GM23338 (cell line): ENCODE data around the gene HIVEP3.

Source experiments
- EZH2 ChIP-seq: fragments of 200-600 bp; sonication (generic); IDR thresholded peaks from one replicate; pipeline ENCODE4 v1.8.0; 2017; ENCODE audit warnings: antibody characterized with exemption, mild to moderate bottlenecking, low read depth; ENCODE audit not compliant: unreplicated experiment
- TF ChIP-seq, protein P1 (sequence below), 2 experiments: fragments of 200-600 bp in 1 of 2; sonication (generic) in 1 of 2; conservative IDR thresholded peaks; 2 replicates each; pipeline versions ENCODE4 v1.5.1 to v1.6.1; 2016 to 2017; ENCODE audit warnings: antibody characterized with exemption in 2 of 2, low read depth in 2 of 2, mild to moderate bottlenecking in 2 of 2, moderate library complexity in 1 of 2

DNA sequence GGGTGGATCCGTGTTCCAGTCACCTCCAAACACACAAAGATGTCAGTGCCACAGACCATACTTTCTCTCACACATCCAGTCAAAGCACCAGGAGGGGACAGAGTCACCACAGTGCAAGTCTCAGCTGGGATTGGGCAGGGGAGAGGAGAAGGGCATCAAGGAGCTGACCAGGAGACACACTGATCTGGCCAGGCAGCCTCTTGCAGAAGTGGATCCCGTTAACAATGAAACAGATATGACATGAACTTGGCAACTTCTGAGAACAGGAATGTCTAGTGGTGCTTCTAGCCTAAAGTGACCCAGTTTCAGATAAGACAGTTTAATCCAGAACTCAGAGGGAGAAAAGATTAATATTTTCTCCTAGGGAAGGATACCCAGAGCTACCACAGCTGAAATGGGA lies 71.0 kb downstream of the HIVEP3 start:
- TF ChIP-seq, protein P1, sequence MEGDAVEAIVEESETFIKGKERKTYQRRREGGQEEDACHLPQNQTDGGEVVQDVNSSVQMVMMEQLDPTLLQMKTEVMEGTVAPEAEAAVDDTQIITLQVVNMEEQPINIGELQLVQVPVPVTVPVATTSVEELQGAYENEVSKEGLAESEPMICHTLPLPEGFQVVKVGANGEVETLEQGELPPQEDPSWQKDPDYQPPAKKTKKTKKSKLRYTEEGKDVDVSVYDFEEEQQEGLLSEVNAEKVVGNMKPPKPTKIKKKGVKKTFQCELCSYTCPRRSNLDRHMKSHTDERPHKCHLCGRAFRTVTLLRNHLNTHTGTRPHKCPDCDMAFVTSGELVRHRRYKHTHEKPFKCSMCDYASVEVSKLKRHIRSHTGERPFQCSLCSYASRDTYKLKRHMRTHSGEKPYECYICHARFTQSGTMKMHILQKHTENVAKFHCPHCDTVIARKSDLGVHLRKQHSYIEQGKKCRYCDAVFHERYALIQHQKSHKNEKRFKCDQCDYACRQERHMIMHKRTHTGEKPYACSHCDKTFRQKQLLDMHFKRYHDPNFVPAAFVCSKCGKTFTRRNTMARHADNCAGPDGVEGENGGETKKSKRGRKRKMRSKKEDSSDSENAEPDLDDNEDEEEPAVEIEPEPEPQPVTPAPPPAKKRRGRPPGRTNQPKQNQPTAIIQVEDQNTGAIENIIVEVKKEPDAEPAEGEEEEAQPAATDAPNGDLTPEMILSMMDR (conservative IDR thresholded peaks at IDR 0.05; ENCODE audit: low read depth in 2 of 2), result no peak
- no peak for TF ChIP-seq EZH2
